Dermis lymphatic vessel endothelial cell (primary cell): ENCODE results near the gene NFYC. TPM values are rescaled to one million over a fixed set of nuclear protein-coding genes. Genes with fewer than 3 reads are reported as not detected.

Experiments
- total RNA-seq: library from RNA; depleted of rRNA; stranded (reverse); fragments of >200 nt; gene quantifications from 2 replicates; pipeline ENCODE4 v1.2.1, GENCODE V29; 2014

Gene NFYC
- 13.7 and 17.5 TPM in 2 replicates for total RNA-seq

DNA sequence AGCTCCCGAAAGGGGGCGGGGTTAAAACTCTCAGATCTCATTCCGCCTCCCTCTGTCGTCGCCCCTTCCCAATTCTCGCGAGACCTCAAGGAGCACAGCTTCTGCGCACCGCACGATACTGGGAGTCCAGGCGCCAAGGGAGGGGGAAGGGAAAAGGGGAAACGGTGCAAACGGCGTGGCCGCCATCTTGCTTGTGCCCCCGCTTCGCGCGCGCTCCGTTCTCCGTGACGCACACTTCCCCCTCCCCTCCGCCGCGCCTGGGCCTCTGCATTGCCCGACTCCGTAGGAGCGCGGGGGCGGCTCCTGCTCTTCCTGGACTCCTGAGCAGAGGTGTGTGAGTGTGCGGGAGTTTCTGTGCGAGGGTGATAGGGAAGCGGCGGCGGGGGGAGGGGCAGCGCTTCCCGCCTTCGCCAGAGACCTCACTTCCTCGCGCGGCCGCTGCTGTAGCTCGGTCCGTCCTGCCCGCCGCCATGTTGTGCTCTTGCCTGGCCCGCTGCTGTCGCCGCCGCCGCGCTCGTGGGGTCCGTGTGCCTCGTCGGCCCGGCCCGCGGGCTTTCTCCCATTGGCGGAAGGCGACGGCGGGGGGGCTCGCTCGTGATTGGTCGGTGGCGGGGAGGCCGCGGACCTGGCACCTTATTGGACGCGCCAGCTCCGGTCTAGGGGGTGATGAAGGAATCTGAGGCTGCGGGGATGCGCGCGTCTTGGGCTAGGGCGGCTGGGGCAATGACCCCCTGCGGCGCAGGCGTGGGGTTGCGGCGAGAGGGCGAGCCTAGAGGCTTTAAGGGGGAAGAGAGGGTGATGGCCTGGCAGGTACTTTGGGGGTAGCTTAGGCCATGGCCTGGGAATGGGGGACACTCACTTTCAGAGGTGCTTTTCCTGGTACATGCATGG lies at the start of gene NFYC:
TSS of gene NFYC (plus strand) at position 167 of the 891 bp plus-strand sequence. CDS start 47,140 bp downstream, outside the sequence.

DNA sequence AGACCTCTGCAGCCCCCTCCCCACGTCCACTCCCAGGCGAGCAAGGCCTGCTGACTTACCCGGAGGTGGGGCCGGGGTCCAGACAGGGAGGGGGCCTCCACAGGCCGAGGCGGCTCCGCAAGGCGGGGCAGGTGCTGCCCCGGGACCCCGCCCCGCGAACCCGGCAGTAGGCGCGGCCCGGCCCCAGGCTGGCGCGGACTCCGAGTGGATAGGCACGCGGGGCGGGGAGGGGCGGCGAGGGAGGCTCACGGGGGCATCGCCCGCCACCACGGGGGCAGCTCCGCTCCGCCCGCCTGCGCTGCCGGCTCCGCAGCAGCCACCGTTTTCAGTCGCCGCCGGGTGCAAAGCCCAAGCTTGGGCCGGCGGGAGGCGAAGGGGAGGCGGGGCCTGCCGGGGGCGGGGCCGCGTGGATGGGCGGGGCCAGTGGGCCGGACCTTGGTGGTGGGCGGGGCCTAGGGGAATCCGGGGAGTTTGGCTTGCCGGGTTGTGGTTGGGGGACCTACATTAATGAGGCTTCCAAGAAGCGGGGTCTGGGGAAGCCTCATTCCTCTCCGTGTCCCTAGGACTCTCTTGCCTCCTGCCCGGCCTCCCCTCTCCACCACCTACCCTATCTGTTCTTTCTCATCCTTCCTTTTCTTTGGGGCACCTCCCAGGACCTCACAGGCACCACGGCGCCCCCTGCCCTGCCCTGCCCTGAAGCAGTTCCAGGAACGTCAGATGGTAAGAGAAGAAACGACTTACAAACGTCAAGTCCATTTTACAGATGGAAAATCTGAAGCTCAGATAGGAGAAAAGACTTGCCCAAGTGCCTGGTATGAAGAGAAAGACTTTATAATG lies 26.0 kb upstream of the NFYC start, which contains the start of gene RIMS3:
TSS of gene RIMS3 (minus strand) at position 348 of the 837 bp plus-strand sequence. CDS start 23,757 bp downstream, outside the sequence.

DNA sequence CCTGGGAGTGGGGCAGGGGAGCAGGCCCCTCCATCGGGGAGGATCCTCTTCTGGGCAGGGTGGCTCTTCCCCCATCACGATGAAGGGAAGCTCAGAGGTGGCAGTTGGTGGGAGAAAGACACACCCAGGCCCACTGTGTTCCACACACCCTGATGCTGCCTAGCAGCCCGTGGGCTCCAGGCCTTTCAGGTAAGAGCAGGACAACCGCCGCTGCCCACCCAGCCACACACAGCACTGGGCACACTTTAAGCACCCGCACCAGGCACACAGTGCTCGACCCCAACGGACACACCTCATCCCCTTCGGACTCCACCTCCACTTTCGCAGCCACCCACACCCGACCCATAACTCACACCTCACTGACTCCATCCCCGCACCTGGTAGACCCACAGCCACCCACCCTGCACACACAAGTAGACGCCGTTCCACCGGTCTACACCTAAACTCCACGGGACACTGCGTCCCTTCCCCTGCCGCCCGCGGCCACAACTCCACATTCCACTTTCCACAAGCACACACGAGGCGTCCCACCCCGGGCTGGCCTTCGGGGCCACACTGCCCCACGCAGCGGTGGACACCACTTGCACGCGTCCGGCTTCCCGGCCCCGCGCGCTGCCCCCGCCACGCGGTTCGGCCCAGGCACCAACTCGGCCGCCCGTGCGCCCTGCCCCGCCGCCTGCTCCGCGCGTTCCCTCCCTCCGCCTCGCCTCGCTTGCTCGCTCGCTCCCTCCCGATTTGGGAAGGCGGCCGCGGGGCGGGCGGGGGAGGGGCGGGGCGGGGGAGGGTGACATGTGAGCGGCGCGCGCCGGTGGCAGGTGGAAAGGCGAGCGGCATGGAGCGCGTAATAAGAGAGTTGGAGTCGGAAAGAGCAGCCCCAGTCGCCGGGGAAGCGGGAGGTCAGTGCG lies 91.7 kb downstream of the NFYC start, which contains the start of gene KCNQ4:
TSS of gene KCNQ4 (plus strand) at position 787 of the 905 bp plus-strand sequence. CDS start 307 bp downstream, outside the sequence.

Other genes with a start within 250 kb of the NFYC start
- 0.65 and 1.2 TPM in 2 replicates for gene ZFP69B, start 241.2 kb upstream of the NFYC start, total RNA-seq
- 1.8 and 2.3 TPM in 2 replicates for gene ZFP69, start 214.4 kb upstream of the NFYC start, total RNA-seq
- 6.5 and 6.6 TPM in 2 replicates for gene EXO5, start 182.9 kb upstream of the NFYC start, total RNA-seq
- gene ZNF684, start 160.1 kb upstream of the NFYC start, total RNA-seq: 1.7 and 3.3 TPM in 2 replicates
- 0.43 TPM in 2 replicates for gene RIMS3, start 26.0 kb upstream of the NFYC start, total RNA-seq
- gene KCNQ4, start 92.1 kb downstream of the NFYC start, total RNA-seq: not detected in 2 replicates
- 1.5 and 2.1 TPM in 2 replicates for gene CITED4, start 170.7 kb downstream of the NFYC start, total RNA-seq